Smooth muscle cell of trachea (primary cell): ENCODE data around the gene SSC4D. TPM values are rescaled to one million over a fixed set of nuclear protein-coding genes. Genes with fewer than 3 reads are reported as not detected.

Experiments used
- total RNA-seq: library from RNA; depleted of rRNA; stranded (reverse); fragments of >200 nt; gene quantifications from 2 replicates; pipeline ENCODE4 v1.2.1, GENCODE V29; 2014

The SSC4D gene
- 0.33 and 0.73 TPM in 2 replicates for total RNA-seq

GRCh38 chr7:76409537-76409936 is at the start of gene SSC4D:
SSC4D (minus strand) TSS chr7:76409697; CDS start chr7:76404439, 5,258 bp downstream.

GRCh38 chr7:76424413-76425111 is 15.1 kb upstream of the SSC4D start, which contains the start of gene ZP3:
ZP3 (plus strand) TSS chr7:76424950; CDS start chr7:76424965, 15 bp downstream.

GRCh38 chr7:76358481-76359110 is 50.9 kb downstream of the SSC4D start, which contains the start of gene YWHAG:
YWHAG (minus strand) TSS chr7:76358991; CDS start chr7:76358808, 183 bp downstream.

Other genes starting within 250 kb of the SSC4D start
- 0.58 and 2.8 TPM in 2 replicates for gene SRRM3, start 207.8 kb downstream of the SSC4D start, total RNA-seq
- gene HSPB1, start 107.0 kb downstream of the SSC4D start, total RNA-seq: 61.2 and 94.6 TPM in 2 replicates
- gene YWHAG, start 50.7 kb downstream of the SSC4D start, total RNA-seq: 70.0 and 76.1 TPM in 2 replicates
- gene ZP3, start 15.3 kb upstream of the SSC4D start, total RNA-seq: 0.87 and 7.1 TPM in 2 replicates
- 7.1 and 7.9 TPM in 2 replicates for gene DTX2, start 52.0 kb upstream of the SSC4D start, total RNA-seq
- 0.44 TPM in 1 of 2 replicates, not detected in the other for gene UPK3B, start 100.9 kb upstream of the SSC4D start, total RNA-seq
- gene SPDYE16, start 133.6 kb upstream of the SSC4D start, total RNA-seq: 0.33 and 0.44 TPM in 2 replicates
- 2.3 and 11.7 TPM in 2 replicates for gene POMZP3, start 217.6 kb upstream of the SSC4D start, total RNA-seq